GM19372 (cell line): ENCODE results near the gene BMF.
"Not testable (repeated sequence)": the region's sequence is repeated elsewhere in the genome, so short reads cannot be mapped to it uniquely, and the experiment has no call there.

ENCODE experiments used
- ATAC-seq: cut with Tn5 transposase; IDR thresholded peaks from one replicate; pipeline ENCODE4 v1.9.1; 2021; ENCODE audit warnings: mild to moderate bottlenecking, low read depth, moderate library complexity; ENCODE audit not compliant: unreplicated experiment

Gene BMF, protein sequence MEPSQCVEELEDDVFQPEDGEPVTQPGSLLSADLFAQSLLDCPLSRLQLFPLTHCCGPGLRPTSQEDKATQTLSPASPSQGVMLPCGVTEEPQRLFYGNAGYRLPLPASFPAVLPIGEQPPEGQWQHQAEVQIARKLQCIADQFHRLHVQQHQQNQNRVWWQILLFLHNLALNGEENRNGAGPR

DNA sequence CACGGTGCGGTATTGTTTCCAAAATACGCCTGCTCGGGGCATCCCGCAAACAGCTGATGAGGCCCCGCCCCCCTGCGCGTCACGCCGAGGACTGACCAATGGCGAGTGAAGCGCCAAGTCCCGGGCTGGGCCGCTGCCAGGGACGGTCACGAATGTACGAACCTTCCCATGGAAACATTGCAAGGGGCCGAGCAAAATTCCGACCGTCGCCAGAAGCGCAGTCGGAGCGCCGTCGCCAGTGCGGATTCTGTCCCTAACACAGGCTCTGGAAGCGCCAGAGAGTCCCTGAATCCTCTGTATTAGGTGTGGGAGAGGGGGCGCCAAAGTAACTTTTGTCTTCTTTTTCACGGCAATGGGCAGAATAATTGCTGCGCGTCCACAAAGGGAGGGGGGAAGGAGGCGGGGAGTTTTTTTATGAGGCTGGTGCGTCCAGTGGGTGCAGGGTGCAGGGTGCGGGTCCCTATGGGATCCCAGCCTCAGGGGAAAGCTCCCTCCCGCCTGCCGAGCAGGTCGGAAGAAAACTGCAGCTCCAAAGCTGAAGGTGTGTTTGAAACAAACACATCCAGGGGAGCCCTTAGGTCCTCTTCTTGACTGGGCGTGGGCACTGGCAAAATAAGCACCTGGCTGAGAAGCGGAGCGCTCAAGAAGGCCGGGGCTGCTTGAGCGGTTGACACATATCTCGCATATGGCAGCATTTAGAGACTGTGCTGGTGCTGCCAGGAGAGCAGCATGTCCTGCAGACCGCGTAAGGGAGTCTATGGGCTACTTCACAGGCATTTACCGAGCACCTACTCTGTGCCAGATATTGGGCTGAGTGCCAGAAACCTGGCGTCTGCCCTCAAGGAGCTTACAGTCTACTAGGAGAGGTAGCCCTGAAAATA, at the start of gene BMF:
BMF (minus strand) TSS at position 25 of the 881 bp plus-strand sequence. CDS start 2,793 bp downstream, outside the sequence.
- ATAC-seq, result peak; percentile 61

DNA sequence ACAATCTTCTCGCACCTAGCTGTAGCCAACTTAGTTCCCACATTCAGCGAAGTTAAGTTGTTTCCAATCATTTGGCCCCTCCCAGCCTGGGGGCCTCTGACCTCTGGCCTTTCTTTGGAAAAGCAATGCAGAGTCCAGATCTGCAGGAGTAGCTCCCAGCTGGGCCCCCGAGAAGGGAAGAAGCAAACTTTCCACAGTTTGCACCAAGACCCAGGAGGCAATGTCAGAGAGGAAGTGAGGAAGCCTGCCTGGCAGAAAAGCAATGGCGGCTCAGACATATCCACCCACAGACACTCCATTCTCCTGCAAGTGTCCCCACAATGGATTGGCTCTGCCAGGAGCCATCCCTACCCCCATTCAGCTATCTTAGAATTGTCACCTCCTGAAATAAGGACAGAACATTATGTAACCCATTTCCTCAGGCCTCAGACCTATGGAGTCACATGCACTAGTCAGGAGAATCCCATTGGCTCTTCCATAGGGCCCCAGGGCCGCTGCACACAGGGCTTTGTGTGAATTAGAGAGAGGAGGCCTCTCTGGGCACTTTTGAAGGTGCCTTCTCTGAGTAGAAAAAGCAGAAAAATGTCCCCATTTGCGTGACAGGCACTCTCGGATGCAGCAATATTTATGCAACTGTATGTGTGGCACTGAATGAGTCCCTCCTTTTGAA, 49.2 kb upstream of the BMF start:
- no peak for ATAC-seq

DNA sequence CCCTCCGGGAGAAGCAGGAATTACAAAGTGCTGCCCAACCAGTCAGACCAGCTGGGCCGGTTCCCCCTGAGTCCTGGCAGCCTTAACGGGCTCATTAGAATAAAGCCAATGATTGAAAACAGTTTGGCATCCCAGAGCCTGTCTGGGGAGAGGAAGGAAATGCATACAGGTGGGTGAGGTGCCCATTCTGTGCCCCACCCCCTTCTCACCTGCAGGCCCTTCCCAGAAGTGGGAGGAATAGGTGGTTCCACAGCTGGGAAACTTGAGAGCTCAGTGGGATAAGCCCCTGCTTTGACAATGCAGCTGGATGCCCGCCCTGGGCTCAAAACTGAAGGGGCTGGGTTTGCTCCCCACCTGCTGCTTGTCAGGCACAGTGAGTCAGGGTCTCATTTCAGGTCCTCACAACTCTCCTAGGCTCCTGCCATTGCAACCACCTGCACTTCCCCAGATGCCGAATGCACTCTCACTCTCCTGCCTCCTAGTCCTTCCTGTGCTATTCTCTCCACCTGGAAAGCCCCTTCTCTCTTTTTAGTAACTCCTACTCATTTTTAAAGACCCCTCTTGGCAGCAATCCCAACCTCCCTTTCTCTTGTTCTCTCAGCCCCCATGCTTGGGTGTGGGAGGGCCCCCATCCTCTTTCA, 46.7 kb upstream of the BMF start:
- no peak for ATAC-seq

DNA sequence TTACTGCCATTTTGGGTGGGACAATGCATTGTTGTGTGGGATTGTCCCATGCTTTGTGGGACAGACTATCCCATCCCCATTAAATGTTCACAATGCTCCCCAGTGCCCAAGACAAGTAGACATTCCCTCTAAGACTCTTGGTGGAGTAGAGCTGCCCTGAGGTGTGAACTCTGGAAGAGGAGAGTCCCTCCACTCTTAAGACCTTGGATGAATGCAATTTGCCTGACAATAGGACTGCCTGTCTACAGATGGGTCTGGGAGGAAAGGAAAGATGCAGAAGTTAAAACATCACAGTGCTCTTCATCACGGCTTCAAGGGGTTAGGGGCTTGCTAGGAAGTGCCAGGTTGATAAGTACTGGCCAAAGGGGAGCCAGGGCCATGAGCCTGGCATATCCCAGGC, 46.1 kb upstream of the BMF start:
- not testable (repeated sequence) for ATAC-seq

DNA sequence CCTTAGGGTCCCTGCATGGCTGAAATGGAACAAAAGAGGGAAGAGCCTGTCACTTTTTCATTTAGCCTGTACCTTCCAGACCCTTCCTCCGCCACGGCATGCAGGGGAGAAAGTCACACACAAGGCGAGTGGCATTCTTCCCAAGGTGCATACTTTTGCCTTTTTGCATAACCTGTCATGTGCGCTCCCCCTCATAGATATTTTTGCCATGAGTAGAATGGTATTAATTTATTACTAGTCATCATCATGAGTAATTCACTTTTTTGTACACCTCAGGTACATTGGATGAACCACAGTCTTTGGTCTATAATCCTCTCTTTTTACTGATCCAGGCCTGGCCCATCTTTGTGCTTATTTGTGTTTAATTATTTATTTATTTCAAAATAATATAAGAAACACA, 43.3 kb upstream of the BMF start:
- no peak for ATAC-seq

DNA sequence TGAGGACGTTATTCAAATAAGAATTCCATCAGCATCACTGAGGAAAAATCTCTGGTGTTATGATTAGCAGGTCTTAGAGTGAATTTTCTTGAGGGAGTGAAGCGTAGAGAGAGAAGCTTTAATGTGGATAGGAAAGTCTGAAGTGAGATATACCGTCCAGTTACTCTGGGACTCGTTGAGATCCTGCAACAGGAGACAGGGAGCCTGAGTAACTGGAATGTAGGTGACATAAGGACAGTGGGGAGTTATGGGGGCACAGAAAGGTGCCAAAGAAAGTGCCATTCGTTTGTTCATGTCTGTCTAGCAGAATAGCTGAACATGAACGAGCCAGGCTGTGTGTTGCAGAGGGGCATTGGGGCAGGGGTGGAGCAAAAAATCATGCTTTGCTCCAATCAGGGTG, 42.8 kb upstream of the BMF start:
- ATAC-seq, result no peak

DNA sequence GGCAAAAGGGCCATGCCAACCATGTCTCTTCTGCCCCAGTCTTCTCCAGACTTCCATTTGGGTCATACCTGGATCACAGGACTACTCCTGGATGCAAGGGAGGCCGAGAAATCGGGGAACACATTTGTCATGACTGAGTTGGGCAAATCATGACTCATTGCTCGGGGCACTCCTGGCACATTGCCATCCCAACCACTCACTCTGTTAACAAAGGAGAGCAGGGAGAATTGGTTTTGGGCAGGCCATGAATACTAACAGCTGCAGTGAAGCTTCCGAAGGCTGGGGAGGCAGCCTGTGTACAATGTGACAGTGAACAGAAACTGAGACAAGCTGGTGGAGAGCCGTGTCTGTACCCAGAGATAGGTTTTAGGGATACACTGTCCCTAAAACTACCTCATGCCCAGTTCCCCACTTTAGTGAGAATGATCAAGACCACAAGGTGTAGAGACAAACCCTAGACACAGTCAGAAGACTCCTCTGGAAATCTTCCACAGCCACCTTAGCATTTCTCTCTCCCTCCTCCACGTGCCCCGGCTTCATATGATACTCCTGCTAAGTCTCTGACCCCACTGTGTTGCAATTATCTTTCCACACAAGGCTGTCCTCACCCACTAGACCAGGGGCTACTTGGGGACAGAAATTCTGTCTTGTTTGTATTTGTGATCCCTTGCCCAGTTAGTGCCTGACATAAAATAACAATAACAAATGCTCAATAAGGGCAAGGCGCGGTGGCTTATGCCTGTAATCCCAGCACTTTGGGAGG, 41.7 kb upstream of the BMF start:
- ATAC-seq, result no peak

DNA sequence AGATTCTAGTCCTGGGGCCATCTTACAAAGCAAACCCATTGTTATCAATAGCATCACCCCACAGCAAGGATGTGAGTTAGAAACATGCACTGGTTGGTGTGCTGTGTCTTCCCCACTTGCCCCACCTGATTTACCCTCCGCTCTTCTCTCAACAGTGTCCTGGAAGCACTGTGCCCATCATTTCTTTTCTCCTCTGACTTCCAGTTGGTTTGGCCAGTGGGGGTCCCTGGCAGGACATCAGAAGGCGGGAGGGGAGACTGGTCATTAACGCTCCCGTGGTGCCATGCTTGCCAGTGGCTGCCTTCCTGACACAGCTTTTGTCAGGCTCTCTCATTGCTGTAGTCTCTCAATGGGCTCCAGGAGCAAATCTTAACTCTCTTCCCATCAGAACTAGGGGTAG, 40.7 kb upstream of the BMF start:
- no peak for ATAC-seq

DNA sequence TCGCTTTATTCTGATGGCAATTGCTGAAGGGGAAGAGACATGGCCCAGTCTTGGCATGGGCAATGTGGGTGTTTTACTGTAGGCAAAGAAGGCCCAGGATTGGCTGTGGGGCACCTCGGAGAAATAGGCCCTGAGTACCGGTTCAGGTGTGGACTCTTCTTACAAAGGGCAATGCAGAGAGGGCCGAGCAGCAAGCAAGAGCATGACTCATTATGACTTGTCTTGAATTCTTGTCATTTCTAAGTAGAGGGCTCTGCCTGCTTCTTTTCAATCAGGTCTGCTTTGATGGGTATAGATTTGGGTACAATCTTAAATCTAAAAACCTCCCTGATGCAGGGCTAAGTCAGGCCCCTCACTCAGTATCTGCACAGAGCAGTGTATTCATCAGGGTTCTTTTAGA, 37.4 kb upstream of the BMF start:
- ATAC-seq, result no peak

DNA sequence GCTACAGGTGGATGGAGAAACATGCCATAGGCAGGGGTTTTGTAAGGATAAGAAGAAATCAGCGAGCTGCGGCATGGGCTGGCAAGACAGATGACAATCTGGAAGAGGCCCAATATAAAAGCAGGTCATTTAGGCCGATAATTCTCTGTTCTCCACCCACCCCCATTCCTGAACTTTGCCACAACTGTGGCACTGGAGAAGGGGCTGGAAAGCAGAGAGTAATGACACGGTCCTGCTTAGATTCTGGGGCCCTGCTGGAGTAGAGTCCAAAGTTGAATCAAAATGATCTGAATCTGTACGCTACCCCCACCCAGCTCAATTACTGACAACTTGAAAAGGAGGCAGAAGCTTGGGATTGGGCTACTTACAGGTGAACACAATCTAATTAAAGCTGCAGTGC, 33.7 kb upstream of the BMF start:
- no peak for ATAC-seq

DNA sequence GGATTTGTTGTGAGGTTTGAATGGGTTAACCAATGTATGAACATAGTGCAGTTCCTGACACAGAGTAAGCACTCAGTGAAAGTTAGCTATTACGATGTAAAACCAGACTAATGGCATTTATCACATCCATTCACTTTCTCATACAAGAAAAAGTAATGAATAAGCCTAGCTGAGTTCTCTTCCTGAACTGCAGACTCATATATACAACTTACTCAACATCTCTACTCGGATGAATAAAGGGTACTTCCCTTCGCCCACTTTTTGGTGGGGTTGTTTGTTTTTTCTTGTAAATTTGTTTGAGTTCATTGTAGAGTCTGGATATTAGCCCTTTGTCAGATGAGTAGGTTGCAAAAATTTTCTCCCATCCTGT, 29.5 kb upstream of the BMF start:
- ATAC-seq, result not testable (repeated sequence)

DNA sequence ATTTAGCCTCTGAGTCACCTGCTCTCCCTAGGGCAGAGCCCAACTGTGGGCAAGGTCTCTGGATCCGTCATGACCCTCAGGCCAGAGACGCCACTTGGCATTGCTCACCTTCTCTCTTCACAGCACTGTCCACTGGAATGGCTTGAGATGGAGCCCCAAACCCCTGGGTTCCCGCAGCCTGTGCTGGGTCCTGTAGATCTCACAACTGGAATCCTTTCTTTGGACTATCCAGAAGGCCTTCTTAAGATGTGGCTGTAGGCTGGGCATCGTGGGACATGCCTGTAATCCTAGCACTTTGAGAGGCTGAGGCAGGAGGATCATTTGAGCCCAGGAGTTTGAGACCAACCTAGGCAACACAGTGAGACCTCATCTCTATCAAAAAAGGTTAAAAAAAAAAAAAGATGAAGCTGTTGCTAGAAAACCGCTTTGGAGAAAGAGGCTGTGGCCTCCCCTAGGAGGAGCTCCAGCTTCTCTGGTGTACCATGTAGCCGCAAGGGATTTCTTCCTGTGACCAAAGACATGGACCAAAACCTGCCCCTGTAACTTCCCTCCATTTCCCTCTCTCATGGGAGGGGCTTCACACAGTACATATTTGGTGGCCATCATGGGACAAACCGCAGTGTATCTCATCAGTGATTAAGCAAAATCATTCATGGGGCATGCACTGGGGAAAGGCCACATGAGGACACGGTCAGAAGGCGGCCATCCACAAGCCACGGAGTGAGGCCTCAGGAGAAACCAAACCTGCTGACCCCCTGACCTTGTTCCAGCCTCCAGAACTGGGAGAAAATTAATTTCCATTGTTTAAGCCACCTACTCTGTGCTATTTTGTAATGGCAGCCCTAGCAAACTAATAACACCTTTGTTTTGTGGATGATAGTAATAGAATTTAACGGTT, 28.9 kb upstream of the BMF start:
- ATAC-seq, result no peak

DNA sequence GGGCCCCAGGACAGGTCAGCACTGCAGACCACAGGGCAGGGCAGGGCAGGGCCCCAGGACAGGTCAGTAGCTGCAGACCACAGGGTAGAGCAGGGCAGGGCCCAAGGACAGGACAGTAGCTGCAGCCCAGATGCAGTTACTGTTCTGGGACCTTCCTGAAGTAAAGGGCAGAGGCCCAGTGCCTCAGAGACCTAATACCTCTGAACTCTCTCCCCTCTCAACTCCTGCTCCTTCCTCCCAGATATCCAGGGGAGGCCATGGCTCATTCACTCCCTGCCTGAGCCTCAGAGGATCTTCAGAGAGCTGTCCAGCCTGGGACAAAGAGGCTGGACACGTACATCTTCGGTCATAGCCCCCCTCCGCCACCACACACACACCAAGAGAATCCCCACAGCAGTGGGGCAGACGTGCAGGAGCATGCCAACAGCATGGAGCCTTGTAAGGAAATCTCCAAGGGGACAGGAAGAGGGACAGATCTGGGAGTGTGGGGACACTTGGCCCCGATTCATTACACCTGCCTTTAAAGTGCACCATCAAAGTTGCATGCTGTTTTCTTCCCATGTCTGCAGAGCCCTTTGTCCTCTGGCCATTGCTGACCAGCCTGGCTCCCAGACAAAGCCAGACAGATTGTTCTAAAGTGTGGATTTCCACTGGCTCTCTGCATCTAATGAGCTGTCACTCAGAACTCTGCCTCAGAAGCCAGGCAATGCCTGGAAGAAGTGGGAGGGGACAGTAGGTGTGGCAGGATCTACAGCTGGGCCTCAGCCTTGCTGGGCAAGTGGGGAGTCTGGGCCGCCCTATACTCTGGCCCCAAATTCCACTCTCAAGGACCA, 28.0 kb upstream of the BMF start:
- no peak for ATAC-seq

DNA sequence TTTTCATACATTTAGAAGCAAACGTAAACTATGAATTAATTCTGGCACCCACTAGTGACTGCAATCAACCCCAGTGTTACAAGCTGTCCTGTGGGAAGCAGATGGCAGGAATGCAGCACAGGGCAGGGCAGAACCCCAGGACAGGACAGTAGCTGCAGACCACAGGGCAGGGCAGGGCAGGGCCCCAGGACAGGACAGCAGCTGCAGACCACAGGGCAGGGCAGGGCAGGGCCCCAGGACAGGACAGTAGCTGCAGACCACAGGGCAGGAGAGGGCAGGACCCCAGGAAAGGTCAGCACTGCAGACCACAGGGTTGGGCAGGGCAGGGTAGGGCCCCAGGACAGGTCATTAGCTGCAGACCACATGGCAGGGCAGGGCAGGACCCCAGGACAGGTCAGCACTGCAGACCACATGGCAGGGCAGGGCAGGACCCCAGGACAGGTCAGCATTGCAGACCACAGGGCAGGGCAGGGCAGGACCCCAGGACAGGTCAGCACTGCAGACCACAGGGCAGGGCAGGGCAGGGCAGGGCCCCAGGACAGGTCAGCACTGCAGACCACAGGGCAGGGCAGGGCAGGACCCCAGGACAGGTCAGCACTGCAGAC, 27.3 kb upstream of the BMF start:
- not testable (repeated sequence) for ATAC-seq

DNA sequence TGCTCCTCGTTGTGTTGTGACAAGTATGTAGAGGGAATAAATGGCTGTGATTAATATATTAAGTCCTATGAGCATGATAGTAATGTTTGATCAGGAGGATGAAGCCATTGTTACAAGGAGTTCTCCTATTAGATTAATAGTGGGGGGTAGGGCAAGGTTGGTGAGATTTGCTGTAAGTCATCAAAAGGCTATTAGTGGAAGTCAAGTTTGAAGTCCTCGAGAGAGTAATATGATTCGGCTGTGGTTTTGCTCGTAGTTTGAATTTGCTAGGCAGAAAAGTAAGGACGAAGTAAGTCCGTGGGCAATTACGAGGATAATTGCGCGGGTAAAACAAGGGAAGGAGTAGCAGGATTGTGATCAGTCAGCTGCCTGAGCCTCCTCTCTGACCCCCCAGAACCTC, 26.2 kb upstream of the BMF start:
- ATAC-seq, result no peak

DNA sequence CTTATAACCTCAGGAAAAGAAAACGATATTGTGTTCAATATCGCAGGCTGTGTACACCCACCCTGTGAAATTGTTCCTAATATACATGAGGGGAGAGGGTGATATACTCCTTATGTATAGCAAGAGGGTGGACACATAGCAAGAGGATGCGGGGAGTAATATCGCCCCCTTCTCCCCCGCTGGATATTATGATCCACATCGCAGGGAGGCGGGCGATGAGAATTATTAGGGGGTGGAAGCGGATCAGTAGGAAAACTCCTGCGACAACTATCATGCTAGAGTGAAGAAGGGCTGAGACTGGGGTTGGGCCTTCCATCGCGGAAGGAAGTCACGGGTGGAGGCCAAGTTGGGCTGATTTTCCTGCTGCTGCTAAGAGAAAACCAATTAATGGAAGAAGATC, 24.9 kb upstream of the BMF start:
- no peak for ATAC-seq

DNA sequence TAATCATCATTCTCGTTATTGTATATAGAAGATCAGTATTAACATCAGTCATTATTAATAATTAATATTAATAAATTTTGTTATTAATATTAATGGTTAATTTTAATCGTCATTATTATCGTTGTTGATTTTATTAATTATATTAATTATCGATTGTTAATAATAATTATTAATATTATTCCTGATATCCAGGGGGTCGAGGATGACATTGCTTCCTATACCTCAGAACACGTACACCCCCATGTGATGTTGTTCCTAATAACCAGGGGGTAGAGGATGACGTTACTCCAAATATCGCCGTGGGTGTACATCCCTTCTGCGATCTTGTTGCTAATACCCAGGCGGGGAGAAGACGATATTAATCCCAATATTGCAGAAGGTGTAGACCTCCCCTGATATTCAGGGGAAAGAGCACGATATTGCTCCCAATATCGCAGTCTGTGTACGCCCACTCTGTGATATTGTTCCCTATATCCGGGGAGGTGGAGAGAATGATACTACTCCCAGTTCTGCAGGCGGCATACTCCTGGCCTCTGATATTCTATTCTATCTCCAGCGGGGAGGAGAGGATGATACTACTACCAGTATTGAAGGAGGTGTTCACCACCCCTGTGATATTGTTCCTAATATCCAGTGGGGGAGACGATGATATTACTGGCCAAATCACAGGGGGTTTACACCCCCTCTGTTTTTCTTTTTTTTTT, 22.3 kb upstream of the BMF start:
- no peak for ATAC-seq

DNA sequence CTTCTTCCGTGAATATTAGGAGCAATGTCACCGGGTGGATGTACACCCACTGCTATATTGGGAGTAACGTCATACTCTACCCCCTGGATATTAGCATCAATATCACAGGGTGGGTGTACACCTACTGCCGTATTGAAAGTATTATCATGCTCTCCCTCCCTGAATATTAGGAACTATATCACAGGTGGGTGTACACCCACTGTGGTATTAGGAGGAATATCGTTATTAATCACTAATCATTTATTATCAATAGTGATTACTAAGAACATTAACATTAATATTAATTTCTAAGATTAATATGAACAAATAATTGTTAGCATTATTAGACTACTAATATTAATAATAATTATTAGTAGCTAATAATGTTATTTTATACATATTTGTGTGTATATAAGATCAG, 21.4 kb upstream of the BMF start:
- ATAC-seq, result no peak
